ENCODE data around the gene MOSPD3.
"Not testable (repeated sequence)": the region's sequence is repeated elsewhere in the genome, so short reads cannot be mapped to it uniquely, and the experiment has no call there.

The MOSPD3 gene

GRCh38 chr7:100626530-100627237, 14.3 kb downstream of the MOSPD3 start:
- DNase-seq, result peak; percentile 49

GRCh38 chr7:100627238-100627549, 14.9 kb downstream of the MOSPD3 start:
- no peak for DNase-seq

GRCh38 chr7:100629117-100629716, 16.9 kb downstream of the MOSPD3 start:
- no peak for DNase-seq

GRCh38 chr7:100630066-100630465, 17.7 kb downstream of the MOSPD3 start:
- DNase-seq, result no peak

GRCh38 chr7:100632951-100633717, 20.8 kb downstream of the MOSPD3 start:
- DNase-seq, result peak; percentile 74

- DNase-seq, result no peak
These were observed 27.7 kb downstream of the MOSPD3 start for GRCh38 chr7:100639995-100640516.

- no peak for DNase-seq
These were observed 28.4 kb downstream of the MOSPD3 start for GRCh38 chr7:100640517-100641440.

GRCh38 chr7:100641463-100641859, 29.1 kb downstream of the MOSPD3 start, which contains the start of gene TFR2:
TFR2 (minus strand) TSS chr7:100641552; CDS start chr7:100641509, 43 bp downstream.
- DNase-seq, result no peak

- no peak for DNase-seq
These were observed 29.7 kb downstream of the MOSPD3 start for GRCh38 chr7:100641860-100642533.

GRCh38 chr7:100642534-100642907, 30.2 kb downstream of the MOSPD3 start:
- DNase-seq, result no peak

GRCh38 chr7:100649826-100650565, 37.7 kb downstream of the MOSPD3 start:
- no peak for DNase-seq

GRCh38 chr7:100654908-100655831, 42.8 kb downstream of the MOSPD3 start:
- DNase-seq, result no peak

GRCh38 chr7:100655908-100656674, 43.8 kb downstream of the MOSPD3 start, which contains the start of gene ACTL6B:
ACTL6B (minus strand) TSS chr7:100656448; CDS start chr7:100656354, 94 bp downstream.
- DNase-seq, result peak; percentile 89

- DNase-seq, result not testable (repeated sequence)
These were observed 49.9 kb downstream of the MOSPD3 start for GRCh38 chr7:100662194-100662776.

All from retina (tissue), 1 donor.